ENCODE data around the gene PRELP.

DNA sequence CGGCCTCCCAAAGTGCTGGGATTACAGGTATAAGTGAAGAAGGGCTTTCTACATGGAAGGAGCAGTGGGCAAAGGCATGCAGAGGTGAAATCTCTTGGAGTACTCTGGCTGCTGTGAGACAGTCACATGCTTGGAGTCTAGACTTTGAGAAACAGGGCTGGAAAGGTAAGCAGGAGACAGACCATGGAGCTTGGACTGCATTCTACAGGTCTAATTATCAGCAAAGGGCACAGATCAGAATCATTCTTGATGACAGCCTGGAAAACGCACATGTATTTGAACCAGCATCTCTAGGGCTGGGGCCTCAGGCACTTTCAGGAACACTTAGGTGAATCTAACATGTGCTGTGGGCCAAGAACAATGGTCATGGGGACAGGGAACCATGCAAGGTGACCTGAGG is 7.3 kb upstream of the PRELP start:
- no peak for TF ChIP-seq POLR2AphosphoS5 (IDR thresholded peaks at IDR 0.05; ENCODE audit: low read depth, low read length)
- TF ChIP-seq, protein P1, sequence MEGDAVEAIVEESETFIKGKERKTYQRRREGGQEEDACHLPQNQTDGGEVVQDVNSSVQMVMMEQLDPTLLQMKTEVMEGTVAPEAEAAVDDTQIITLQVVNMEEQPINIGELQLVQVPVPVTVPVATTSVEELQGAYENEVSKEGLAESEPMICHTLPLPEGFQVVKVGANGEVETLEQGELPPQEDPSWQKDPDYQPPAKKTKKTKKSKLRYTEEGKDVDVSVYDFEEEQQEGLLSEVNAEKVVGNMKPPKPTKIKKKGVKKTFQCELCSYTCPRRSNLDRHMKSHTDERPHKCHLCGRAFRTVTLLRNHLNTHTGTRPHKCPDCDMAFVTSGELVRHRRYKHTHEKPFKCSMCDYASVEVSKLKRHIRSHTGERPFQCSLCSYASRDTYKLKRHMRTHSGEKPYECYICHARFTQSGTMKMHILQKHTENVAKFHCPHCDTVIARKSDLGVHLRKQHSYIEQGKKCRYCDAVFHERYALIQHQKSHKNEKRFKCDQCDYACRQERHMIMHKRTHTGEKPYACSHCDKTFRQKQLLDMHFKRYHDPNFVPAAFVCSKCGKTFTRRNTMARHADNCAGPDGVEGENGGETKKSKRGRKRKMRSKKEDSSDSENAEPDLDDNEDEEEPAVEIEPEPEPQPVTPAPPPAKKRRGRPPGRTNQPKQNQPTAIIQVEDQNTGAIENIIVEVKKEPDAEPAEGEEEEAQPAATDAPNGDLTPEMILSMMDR (IDR thresholded peaks at IDR 0.05): no peak
